Smooth muscle cell (in vitro differentiated cells): ENCODE measurements around the gene UBE4A. TPM values are rescaled to one million over a fixed set of nuclear protein-coding genes. Genes with fewer than 3 reads are reported as not detected.

ENCODE experiments used
- DNase-seq: peaks from one replicate; lab custom pipeline; 2025; ENCODE audit not compliant: unreplicated experiment; lab: John Stamatoyannopoulos, UW
- H2AFZ ChIP-seq: fragments of 200-600 bp; sonication (generic); 2 replicates; pipeline ENCODE4 v1.6.0; 2016; ENCODE audit warnings: antibody characterized with exemption, low read depth, mild to moderate bottlenecking
- H3F3A ChIP-seq: fragments of 200-600 bp; sonication (generic); 2 replicates; pipeline ENCODE4 v1.6.0; 2017; ENCODE audit warnings: antibody characterized with exemption, low read depth
- H3K27ac ChIP-seq: fragments of 200-600 bp; sonication (generic); 2 replicates; pipeline ENCODE4 v1.5.1; 2016; ENCODE audit warnings: low read depth, mild to moderate bottlenecking
- H3K27me3 ChIP-seq: fragments of 200-600 bp; sonication (generic); 2 replicates; pipeline ENCODE4 v1.6.1; 2016; ENCODE audit warnings: low read depth, mild to moderate bottlenecking
- H3K36me3 ChIP-seq: fragments of 200-600 bp; sonication (generic); 2 replicates; pipeline ENCODE4 v1.5.1; 2016; ENCODE audit warnings: low read depth
- H3K4me1 ChIP-seq: fragments of 200-600 bp; sonication (generic); 2 replicates; pipeline ENCODE4 v1.5.1; 2016; ENCODE audit warnings: low read depth
- H3K4me2 ChIP-seq: fragments of 200-600 bp; sonication (generic); 2 replicates; pipeline ENCODE4 v1.6.0; 2016; ENCODE audit warnings: mild to moderate bottlenecking
- H3K4me3 ChIP-seq: fragments of 200-600 bp; sonication (generic); 2 replicates; pipeline ENCODE4 v1.5.1; 2016; ENCODE audit warnings: mild to moderate bottlenecking
- H3K79me2 ChIP-seq: fragments of 200-600 bp; sonication (generic); 2 replicates; pipeline ENCODE4 v1.6.0; 2016; ENCODE audit warnings: low read depth, mild to moderate bottlenecking
- H3K9ac ChIP-seq: fragments of 200-600 bp; sonication (generic); 2 replicates; pipeline ENCODE4 v1.6.0; 2016; ENCODE audit warnings: low read depth
- H3K9me3 ChIP-seq: fragments of 200-600 bp; sonication (generic); replicated peaks from 2 replicates; pipeline ENCODE4 v1.5.1; 2016; ENCODE audit warnings: low read depth
- H4K20me1 ChIP-seq: fragments of 200-600 bp; sonication (generic); 2 replicates; pipeline ENCODE4 v1.6.0; 2016; ENCODE audit warnings: low read depth
- WGBS: methylation state at CpG from one replicate; pipeline ENCODE4 v1.1.7; 2016; ENCODE audit warnings: low lambda C conversion rate; 5-methylcytosine and 5-hydroxymethylcytosine counted together
- polyA plus RNA-seq: library from polyadenylated mRNA; unstranded; fragments of >200 nt; fragmentation: Nextera tagmentation; extraction: Ambion mirVana; gene quantifications from 2 replicates; pipeline ENCODE4 v1.2.1, GENCODE V29; 2016
- total RNA-seq: library from RNA; depleted of rRNA; stranded (reverse); fragments of >200 nt; gene quantifications from 2 replicates; pipeline ENCODE4 v1.2.3, GENCODE V29; 2014
- TF ChIP-seq, protein P1 (sequence below): fragments of 200-600 bp; sonication (generic); IDR thresholded peaks from 2 replicates; pipeline ENCODE4 v1.5.1; 2017; ENCODE audit warnings: borderline replicate concordance, mild to moderate bottlenecking, antibody characterized with exemption; ENCODE audit not compliant: insufficient read depth, poor library complexity, severe bottlenecking

The UBE4A gene
- total and polyA plus RNA-seq, 2 experiments from 2014 or later = 17.3 to 52.4 TPM

DNA sequence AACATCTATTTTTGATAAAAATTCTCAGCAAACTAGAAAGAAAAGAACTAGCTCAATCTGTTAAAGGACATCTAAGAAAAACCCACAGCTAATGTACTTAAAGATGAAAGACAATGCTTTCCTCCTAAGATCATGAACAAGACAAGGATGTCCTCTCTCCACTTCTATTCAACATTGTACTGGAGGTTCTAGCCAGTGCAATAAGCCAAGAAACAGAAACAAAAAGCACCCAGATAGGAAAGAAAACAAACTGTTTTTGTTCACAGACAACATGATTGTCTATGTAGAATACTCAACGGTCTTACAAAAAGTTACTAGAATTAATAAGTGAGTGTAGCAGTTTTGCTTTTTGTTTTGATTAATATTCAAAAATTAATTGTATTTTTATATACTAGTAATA is 24.7 kb upstream of the UBE4A start:
- H3K79me2 ChIP-seq = no peaks in the 10 kb centered on the region
- TF ChIP-seq, protein P1, sequence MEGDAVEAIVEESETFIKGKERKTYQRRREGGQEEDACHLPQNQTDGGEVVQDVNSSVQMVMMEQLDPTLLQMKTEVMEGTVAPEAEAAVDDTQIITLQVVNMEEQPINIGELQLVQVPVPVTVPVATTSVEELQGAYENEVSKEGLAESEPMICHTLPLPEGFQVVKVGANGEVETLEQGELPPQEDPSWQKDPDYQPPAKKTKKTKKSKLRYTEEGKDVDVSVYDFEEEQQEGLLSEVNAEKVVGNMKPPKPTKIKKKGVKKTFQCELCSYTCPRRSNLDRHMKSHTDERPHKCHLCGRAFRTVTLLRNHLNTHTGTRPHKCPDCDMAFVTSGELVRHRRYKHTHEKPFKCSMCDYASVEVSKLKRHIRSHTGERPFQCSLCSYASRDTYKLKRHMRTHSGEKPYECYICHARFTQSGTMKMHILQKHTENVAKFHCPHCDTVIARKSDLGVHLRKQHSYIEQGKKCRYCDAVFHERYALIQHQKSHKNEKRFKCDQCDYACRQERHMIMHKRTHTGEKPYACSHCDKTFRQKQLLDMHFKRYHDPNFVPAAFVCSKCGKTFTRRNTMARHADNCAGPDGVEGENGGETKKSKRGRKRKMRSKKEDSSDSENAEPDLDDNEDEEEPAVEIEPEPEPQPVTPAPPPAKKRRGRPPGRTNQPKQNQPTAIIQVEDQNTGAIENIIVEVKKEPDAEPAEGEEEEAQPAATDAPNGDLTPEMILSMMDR = no peak
- no peak for DNase-seq
- H3K9me3 ChIP-seq = no peaks in the 10 kb centered on the region
- H4K20me1 ChIP-seq = no peaks in the 10 kb centered on the region
- 84% methylated on average over 1 of the region's 1 CpG for WGBS
- H3K36me3 ChIP-seq = no peaks in the 10 kb centered on the region
- no peak overlapping the region for H3K4me3 ChIP-seq
- no peak overlapping the region for H2AFZ ChIP-seq
- H3K27me3 ChIP-seq = no peaks in the 10 kb centered on the region
- H3K27ac ChIP-seq = no peak overlapping the region
- no peaks in the 10 kb centered on the region for H3F3A ChIP-seq
- H3K9ac ChIP-seq = no peak overlapping the region
- H3K4me1 ChIP-seq = no peaks in the 10 kb centered on the region
- H3K4me2 ChIP-seq = no peak overlapping the region

DNA sequence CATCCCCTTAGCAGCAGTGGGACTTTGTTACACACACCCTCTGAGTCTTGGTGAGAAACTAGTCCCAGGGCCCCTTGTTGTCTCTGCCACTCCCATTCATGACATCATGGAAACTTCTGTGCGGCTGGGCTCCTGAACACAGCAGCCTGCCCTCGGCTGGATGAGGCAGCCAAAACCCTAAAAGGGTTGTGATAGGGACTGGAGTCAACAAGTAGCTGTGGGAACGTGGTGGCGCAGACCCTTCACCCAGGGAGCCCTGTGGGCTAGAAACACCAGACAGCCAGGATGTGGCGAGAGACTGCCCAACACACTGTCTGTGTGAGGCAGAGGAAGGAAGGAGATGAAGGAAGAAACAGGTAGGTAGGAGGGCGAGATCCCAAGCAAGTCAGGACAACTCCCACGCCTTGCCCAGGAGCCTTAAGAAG is 20.8 kb upstream of the UBE4A start:
- H3K9me3 ChIP-seq = no peaks in the 10 kb centered on the region
- no peak overlapping the region for H3K4me3 ChIP-seq
- H3K79me2 ChIP-seq = no peaks in the 10 kb centered on the region
- WGBS = 75% methylated on average over 7 of the region's 7 CpGs
- H3K9ac ChIP-seq = no peak overlapping the region
- H3K36me3 ChIP-seq = no peaks in the 10 kb centered on the region
- H4K20me1 ChIP-seq = no peaks in the 10 kb centered on the region
- no peak for DNase-seq
- no peak overlapping the region for H3K27ac ChIP-seq
- H3K4me1 ChIP-seq = no peaks in the 10 kb centered on the region
- no peaks in the 10 kb centered on the region for H3F3A ChIP-seq
- TF ChIP-seq, protein P1 = no peak
- H3K27me3 ChIP-seq = no peaks in the 10 kb centered on the region
- H3K4me2 ChIP-seq = no peak overlapping the region
- no peak overlapping the region for H2AFZ ChIP-seq

GRCh38 chr11:118339281-118339961 is 20.0 kb upstream of the UBE4A start:
- TF ChIP-seq, protein P1 = no peak
- Histone ChIP-seq H3K79me2 (no peaks in the 10 kb centered on the region), H4K20me1 (no peaks in the 10 kb centered on the region), H2AFZ (no peak overlapping the region), H3K4me1 (no peaks in the 10 kb centered on the region), H3K4me3 (no peak overlapping the region), H3K9ac (no peak overlapping the region), H3K4me2 (no peak overlapping the region), H3K9me3 (no peaks in the 10 kb centered on the region), H3K27ac (no peak overlapping the region), H3K27me3 (no peaks in the 10 kb centered on the region), H3F3A (no peaks in the 10 kb centered on the region), H3K36me3 (no peaks in the 10 kb centered on the region)
- WGBS = 86% methylated on average over 5 of the region's 5 CpGs
- DNase-seq = no peak

DNA sequence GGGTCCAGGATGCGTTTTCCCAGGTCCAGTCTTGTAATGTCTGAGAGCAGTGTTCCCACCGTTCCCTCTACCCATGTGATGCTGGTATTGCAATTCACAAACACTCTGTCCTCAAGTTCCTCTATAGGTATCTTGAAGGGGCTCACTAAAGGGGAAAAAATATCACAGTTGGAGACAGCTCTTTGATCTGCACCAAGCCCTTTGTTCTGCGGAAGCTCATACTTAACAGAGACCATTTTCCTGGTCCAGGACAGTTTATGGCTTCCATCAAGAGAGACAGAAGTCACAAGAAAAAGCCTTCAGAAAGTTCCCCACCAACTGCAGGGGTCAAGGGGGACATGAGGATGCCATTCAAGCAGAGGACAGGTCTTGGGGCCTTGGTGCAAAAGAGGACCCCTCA is 19.0 kb upstream of the UBE4A start:
- H3K4me1 ChIP-seq = no peaks in the 10 kb centered on the region
- no peaks in the 10 kb centered on the region for H4K20me1 ChIP-seq
- peaks cover 8% of the 10 kb centered on the region for H3K27me3 ChIP-seq
- no peak overlapping the region for H3K9ac ChIP-seq
- no peak overlapping the region for H3K4me3 ChIP-seq
- TF ChIP-seq, protein P1 = no peak
- no peaks in the 10 kb centered on the region for H3K79me2 ChIP-seq
- no peak overlapping the region for H3K4me2 ChIP-seq
- H3K9me3 ChIP-seq = no peaks in the 10 kb centered on the region
- DNase-seq = no peak
- no peaks in the 10 kb centered on the region for H3F3A ChIP-seq
- H2AFZ ChIP-seq = no peak overlapping the region
- 86% methylated on average over 3 of the region's 3 CpGs for WGBS
- H3K36me3 ChIP-seq = no peaks in the 10 kb centered on the region
- no peak overlapping the region for H3K27ac ChIP-seq
